Forelimb muscle (tissue), 1 donor: ENCODE results near the gene ADSL. TPM values are rescaled to one million over a fixed set of nuclear protein-coding genes. Genes with fewer than 3 reads are reported as not detected.

Experiments
- DNase-seq: peaks from one replicate; pipeline ENCODE4 v3.0.0-alpha.2; 2013; ENCODE audit warnings: low read depth
- polyA plus RNA-seq: library from polyadenylated mRNA; unstranded; fragments of 120-200 nt; gene quantifications from one replicate; pipeline ENCODE4 v1.2.1, GENCODE V29; 2013; ENCODE audit not compliant: insufficient read length

The ADSL gene
- polyA plus RNA-seq, 1 donor = 219 TPM

- no peak for DNase-seq
Observed at GRCh38 chr22:40436505-40437431, 90.5 kb downstream of the ADSL start.

Other genes with a start within 250 kb of the ADSL start
- gene TNRC6B, start 168.6 kb upstream of the ADSL start, polyA plus RNA-seq = 9.4 TPM
- 54.9 TPM for gene SGSM3, start 24.1 kb downstream of the ADSL start, polyA plus RNA-seq